Endothelial cell of umbilical vein (primary cell): ENCODE results near the gene ARID1B. TPM values are rescaled to one million over a fixed set of nuclear protein-coding genes. Genes with fewer than 3 reads are reported as not detected.

ENCODE experiments used
- BruUV-seq: library from RNA; stranded (reverse); fragments of 400-500 nt; replicated peaks from 2 replicates; lab custom pipeline; 2021; lab: Mats Ljungman, UMichigan
- CTCF ChIA-PET: fragments of 300-600, 350-600 bp; sonication (Branson Sonifier 250); formaldehyde crosslinking; loops from one replicate; lab custom pipeline; 2021; ENCODE audit warnings: antibody characterized with exemption, inconsistent platforms; lab: Charles Lee
- POLR2A ChIA-PET: fragments of 300-600, 350-600 bp; sonication (Branson Sonifier 250); formaldehyde crosslinking; loops from one replicate; lab custom pipeline; 2021; ENCODE audit warnings: antibody characterized with exemption, inconsistent platforms; lab: Charles Lee
- DNase-seq: peaks from one replicate; pipeline ENCODE4 v3.0.0-alpha.2; 2011; ENCODE audit warnings: low read depth, low spot score
- FAIRE-seq: peaks from 2 replicates; lab custom pipeline; 2011; peaks lifted over from hg19 to GRCh38; lab: Jason Lieb, UNC
- H2AFZ ChIP-seq: 2 replicates; pipeline ENCODE4 v1.6.0; 2012; ENCODE audit warnings: low read depth, low read length, control low read depth, inconsistent platforms
- H3K27ac ChIP-seq: 2 replicates; pipeline ENCODE4 v1.5.1; 2011; ENCODE audit warnings: low read depth, mild to moderate bottlenecking, control low read depth, low read length, moderate library complexity; ENCODE audit not compliant: insufficient read depth
- H3K27me3 ChIP-seq, 2 experiments: 2 replicates each; pipeline versions ENCODE4 v1.6.0 to v1.6.1; 2011; ENCODE audit warnings: low read length in 2 of 2, mixed read lengths in 1 of 2; ENCODE audit not compliant: control insufficient read depth in 2 of 2, insufficient read depth in 2 of 2
- H3K36me3 ChIP-seq, 2 experiments: 2 replicates in 1 of 2; 3 replicates in 1 of 2; pipeline ENCODE4 v1.5.1; 2011; ENCODE audit warnings: low read length in 2 of 2, mild to moderate bottlenecking in 1 of 2, moderate library complexity in 1 of 2; ENCODE audit not compliant: control insufficient read depth in 2 of 2, insufficient read depth in 2 of 2; ENCODE audit errors: extremely low read depth in 1 of 2
- H3K4me1 ChIP-seq: 3 replicates; pipeline ENCODE4 v1.5.1; 2011; ENCODE audit warnings: mild to moderate bottlenecking, low read length; ENCODE audit not compliant: control insufficient read depth, insufficient read depth; ENCODE audit errors: extremely low read depth
- H3K4me2 ChIP-seq: 2 replicates; pipeline ENCODE4 v1.6.1; 2011; ENCODE audit warnings: low read length, control low read depth, mixed read lengths; ENCODE audit not compliant: insufficient read depth
- H3K4me3 ChIP-seq, 3 experiments: fragments of 200-600 bp in 1 of 3; sonication (generic), shearing (Covaris generic) in 1 of 3; replicated peaks in 1 of 3; 2 replicates each; pipeline ENCODE4 v1.5.1; 2011 to 2016; ENCODE audit warnings: control low read depth in 3 of 3, low read length in 3 of 3, mild to moderate bottlenecking in 2 of 3, inconsistent platforms in 1 of 3, low read depth in 1 of 3, moderate library complexity in 1 of 3; ENCODE audit not compliant: insufficient read depth in 1 of 3
- H3K79me2 ChIP-seq: 2 replicates; pipeline ENCODE4 v1.6.0; 2012; ENCODE audit warnings: low read length, inconsistent platforms; ENCODE audit not compliant: control insufficient read depth, insufficient read depth
- H3K9ac ChIP-seq: replicated peaks from 2 replicates; pipeline ENCODE3; 2011; ENCODE audit warnings: low read length, control low read depth; ENCODE audit not compliant: insufficient read depth; ENCODE audit errors: extremely low read depth
- H3K9me1 ChIP-seq: replicated peaks from 3 replicates; pipeline ENCODE4 v1.6.0; 2011; ENCODE audit warnings: mild to moderate bottlenecking, low read length; ENCODE audit not compliant: control insufficient read depth, insufficient read depth; ENCODE audit errors: extremely low read depth
- H3K9me3 ChIP-seq: replicated peaks from 2 replicates; pipeline ENCODE4 v1.5.1; 2012; ENCODE audit warnings: low read length, inconsistent platforms; ENCODE audit not compliant: control insufficient read depth, insufficient read depth
- H4K20me1 ChIP-seq: replicated peaks from 2 replicates; pipeline ENCODE3; 2011; ENCODE audit warnings: mild to moderate bottlenecking, low read length; ENCODE audit not compliant: control insufficient read depth, insufficient read depth; ENCODE audit errors: extremely low read depth
- CTCF ChIP-seq, 2 donors: IDR thresholded peaks; 1 replicate in 1 of 2; 2 replicates in 1 of 2; pipeline ENCODE4 v1.5.1; 2011; ENCODE audit warnings: low read length in 2 of 2, mild to moderate bottlenecking in 2 of 2, moderate library complexity in 2 of 2, control low read depth in 1 of 2, inconsistent platforms in 1 of 2, low read depth in 1 of 2; ENCODE audit not compliant: insufficient read depth in 1 of 2; ENCODE audit errors: extremely low read depth in 1 of 2
- MYC ChIP-seq: IDR thresholded peaks from one replicate; pipeline ENCODE4 v1.6.1; 2011; ENCODE audit warnings: mild to moderate bottlenecking, low read depth, low read length
- dilution Hi-C: fragments of 300-500 bp; cut with MboI; formaldehyde crosslinking; loops from one replicate; pipeline ENCODE4 v1.15.0; 2019; ENCODE audit warnings: low sequenced_read_pairs; ENCODE audit not compliant: extremely low pct_ligation_motif_present
- intact Hi-C: fragments of 100-400 bp; cut with micrococcal nuclease; formaldehyde crosslinking; loops from one replicate; pipeline ENCODE4 v1.10.0; 2022
- polyA plus RNA-seq, 4 experiments: library from polyadenylated mRNA; depleted of rRNA in 3 of 4; stranded (reverse) in 3 of 4; unstranded in 1 of 4; fragments of >200 nt; gene quantifications; 2 replicates each; pipeline versions ENCODE4 v1.2.1 to v1.2.3, GENCODE V29; 2011 to 2012; ENCODE audit warnings: missing spikeins in 1 of 4
- total RNA-seq: library from RNA; stranded (reverse); gene quantifications from 2 replicates; pipeline ENCODE4 v1.2.3, GENCODE V29; 2021

Gene ARID1B
- total and polyA plus RNA-seq, 2 donors (not counting 3 experiments of a cell fraction or from before 2014, with no cell fraction given) = 21.8 to 89.5 TPM

- POLR2A ChIA-PET = no interaction called here
- peaks cover 29% of the 10 kb centered on the region for H3K79me2 ChIP-seq
- BruUV-seq = no TSS peak
Observed at GRCh38 chr6:157034436-157035230, 257.5 kb downstream of the ARID1B start.

More at GRCh38 chr6:157034436-157035230, 257.5 kb downstream of the ARID1B start:
- no peak for TF ChIP-seq MYC
- peak; percentile 50 to 54 for TF ChIP-seq CTCF (IDR thresholded peaks at IDR 0.05; ENCODE audit: extremely low read depth in 1 of 2, insufficient read depth in 1 of 2, low read depth in 1 of 2, low read length in 2 of 2)
- Histone ChIP-seq H3K9me1 (no peaks in the 10 kb centered on the region), H3K36me3 (no peaks in the 10 kb centered on the region), H3K4me3 (no peak overlapping the region), H2AFZ (no peak overlapping the region), H3K9me3 (no peaks in the 10 kb centered on the region), H3K27ac (peak overlapping the region; percentile 16), H3K4me2 (peak overlapping the region; percentile 100), H3K9ac (no peak overlapping the region), H3K4me1 (peaks cover 8% of the 10 kb centered on the region), H3K27me3 (no peaks in the 10 kb centered on the region), H4K20me1 (no peaks in the 10 kb centered on the region)
- CTCF ChIA-PET = interaction anchor here (0.5 to 4.6 kb wide), 22 partner anchors 10 to 470 kb away, joined by 3 to 63 read pairs (median 4); no protein-coding TSS in a partner anchor
- dilution Hi-C loops = no loop called here
- intact Hi-C loops = loop anchor here (1.0 to 5.0 kb wide), 2 partner anchors 150 to 238 kb away; no protein-coding TSS in a partner anchor
- DNase-seq (peak; percentile 65), FAIRE-seq (peak; percentile 70)
